Stomach (tissue), 9 donors: Measurements from ENCODE around the gene DYNLT2. TPM values are rescaled to one million over a fixed set of nuclear protein-coding genes. Genes with fewer than 3 reads are reported as not detected.

Experiments used
- DNase-seq, 2 donors: peaks; one replicate each; pipeline versions ENCODE4 v3.0.0 to v3.0.0-alpha.2; 2013 to 2019
- H3K27ac ChIP-seq, 5 donors: fragments of 200-600 bp in 4 of 5; sonication (generic) in 4 of 5; one replicate each; pipeline ENCODE4 v1.5.1; 2013 to 2019; ENCODE audit warnings: mild to moderate bottlenecking in 1 of 5, moderate library complexity in 1 of 5
- H3K27me3 ChIP-seq, 3 donors: fragments of 200-600 bp; sonication (generic); one replicate each; pipeline ENCODE4 v1.5.1; 2017 to 2019; ENCODE audit warnings: mixed run types in 1 of 3
- H3K36me3 ChIP-seq, 4 donors: fragments of 200-600 bp; sonication (generic); 1 replicate in 3 of 4; 2 replicates in 1 of 4; pipeline ENCODE4 v1.5.1; 2016 to 2019
- H3K4me1 ChIP-seq, 4 donors: fragments of 200-600 bp; sonication (generic); one replicate each; pipeline ENCODE4 v1.5.1; 2016 to 2019
- H3K4me3 ChIP-seq, 4 donors: fragments of 200-600 bp; sonication (generic) in 3 of 4; one replicate each; pipeline ENCODE4 v1.5.1; 2016 to 2019; ENCODE audit warnings: mild to moderate bottlenecking in 1 of 4
- H3K9me3 ChIP-seq, 4 donors: fragments of 200-600 bp; sonication (generic); one replicate each; pipeline ENCODE4 v1.5.1; 2016 to 2019
- CTCF ChIP-seq, 7 experiments: fragments of 450-650 bp in 4 of 7; fragments of 200-600 bp in 3 of 7; sonication (generic) in 3 of 7; IDR thresholded peaks; one replicate each; pipeline ENCODE4 v1.5.1; 2016 to 2019; ENCODE audit warnings: antibody characterized with exemption in 7 of 7, control low read depth in 2 of 7, mild to moderate bottlenecking in 1 of 7
- EP300 ChIP-seq: sonication (generic); formaldehyde crosslinking; IDR thresholded peaks from one replicate; pipeline ENCODE4 v1.6.1; 2017; ENCODE audit warnings: antibody characterized with exemption
- POLR2A ChIP-seq, 4 donors: fragments of 450-650 bp; IDR thresholded peaks; one replicate each; pipeline ENCODE4 v1.6.1; 2016; ENCODE audit warnings: antibody characterized with exemption in 4 of 4, control low read depth in 2 of 4, mild to moderate bottlenecking in 1 of 4, moderate library complexity in 1 of 4
- POLR2AphosphoS5 ChIP-seq, 3 donors: sonication (generic); formaldehyde crosslinking; IDR thresholded peaks; one replicate each; pipeline ENCODE4 v1.6.1; 2016; ENCODE audit warnings: antibody characterized with exemption in 3 of 3
- WGBS, 5 donors: extraction: QIAGEN DNeasy Blood & Tissue Kit in 3 of 5; methylation state at CpG; one replicate each; pipeline versions ENCODE4 v1.1.5 to v1.1.7; 2013 to 2018; 5-methylcytosine and 5-hydroxymethylcytosine counted together
- intact Hi-C: fragments of 100-400 bp; cut with DNase I; formaldehyde crosslinking; loops from one replicate; pipeline ENCODE4 v1.15.1; 2023; ENCODE audit warnings: low total_unique reads
- polyA plus RNA-seq, 3 donors: library from polyadenylated mRNA; stranded (reverse); fragments of 200-250 nt; gene quantifications; one replicate each; pipeline ENCODE4 v1.2.3, GENCODE V29; 2013
- total RNA-seq, 5 donors: library from RNA; depleted of rRNA; stranded (reverse); fragments of >200 nt; gene quantifications; one replicate each; pipeline versions ENCODE4 v1.1.0 to v1.2.3, GENCODE V29; 2014 to 2016
- donor health status: healthy with polysubstance abuse.
- donor health status: Bipolar disorder and iron deficiency.
- donor health status: healthy.

The DYNLT2 gene
- total and polyA plus RNA-seq, 8 donors = 0.46 to 5.3 (median 1.8) TPM; not detected in 2

- intact Hi-C loops = no loop called here
- H3K36me3 ChIP-seq = peaks cover 8 to 89% (median 80%) of the 10 kb centered on the region in 4 donors
- H3K27me3 ChIP-seq = no peaks in the 10 kb centered on the region
- no peak for TF ChIP-seq EP300
- no peak for TF ChIP-seq POLR2A (IDR thresholded peaks at IDR 0.05)
- TF ChIP-seq POLR2AphosphoS5 (IDR thresholded peaks at IDR 0.05) = no peak
- no peak for TF ChIP-seq CTCF (IDR thresholded peaks at IDR 0.05)
- H3K27ac ChIP-seq = no peak overlapping the region
- no peaks in the 10 kb centered on the region for H3K4me1 ChIP-seq
- 89 to 96% (median 95%) methylated on average over 12 of the region's 12 CpGs for WGBS, 5 donors
- no peak overlapping the region for H3K4me3 ChIP-seq
- DNase-seq = no peak
- no peaks in the 10 kb centered on the region for H3K9me3 ChIP-seq
These were observed 26.5 kb upstream of the DYNLT2 start for GRCh38 chr6:169777896-169778295.

GRCh38 chr6:169776379-169776778, 25.0 kb upstream of the DYNLT2 start:
- TF ChIP-seq EP300 (no peak), POLR2A (IDR thresholded peaks at IDR 0.05) (no peak), POLR2AphosphoS5 (IDR thresholded peaks at IDR 0.05) (no peak), CTCF (IDR thresholded peaks at IDR 0.05) (no peak)
- no peaks in the 10 kb centered on the region for H3K9me3 ChIP-seq
- no peak for DNase-seq
- H3K4me1 ChIP-seq = no peaks in the 10 kb centered on the region
- intact Hi-C loops = no loop called here
- H3K27ac ChIP-seq = no peak overlapping the region
- 95 to 97% (median 96%) methylated on average over 11 to 13 of the region's 13 CpGs for WGBS, 5 donors
- H3K36me3 ChIP-seq = peaks cover 16 to 95% (median 88%) of the 10 kb centered on the region in 4 donors
- H3K4me3 ChIP-seq = no peak overlapping the region
- H3K27me3 ChIP-seq = no peaks in the 10 kb centered on the region

- DNase-seq = no peak
- H3K9me3 ChIP-seq = no peaks in the 10 kb centered on the region
- H3K4me1 ChIP-seq = no peaks in the 10 kb centered on the region
- intact Hi-C loops = no loop called here
- 91 to 93% (median 92%) methylated on average over 10 of the region's 10 CpGs for WGBS, 5 donors
- H3K4me3 ChIP-seq = no peak overlapping the region
- no peak overlapping the region for H3K27ac ChIP-seq
- TF ChIP-seq CTCF (IDR thresholded peaks at IDR 0.05) (no peak), POLR2A (IDR thresholded peaks at IDR 0.05) (no peak), EP300 (no peak), POLR2AphosphoS5 (IDR thresholded peaks at IDR 0.05) (no peak)
- H3K36me3 ChIP-seq = peaks cover 16 to 93% (median 90%) of the 10 kb centered on the region in 4 donors
- no peaks in the 10 kb centered on the region for H3K27me3 ChIP-seq
These were observed 23.9 kb upstream of the DYNLT2 start for GRCh38 chr6:169775321-169775720.

- Histone ChIP-seq H3K36me3 (peaks cover 16 to 91% (median 87%) of the 10 kb centered on the region in 4 donors), H3K27me3 (no peaks in the 10 kb centered on the region), H3K4me3 (no peak overlapping the region), H3K9me3 (no peaks in the 10 kb centered on the region), H3K27ac (no peak overlapping the region), H3K4me1 (no peaks in the 10 kb centered on the region)
- no peak for TF ChIP-seq CTCF (IDR thresholded peaks at IDR 0.05)
- no peak for DNase-seq
- intact Hi-C loops = no loop called here
- 88 to 95% (median 92%) methylated on average over 7 to 9 of the region's 9 CpGs for WGBS, 5 donors
These were observed 23.0 kb upstream of the DYNLT2 start for GRCh38 chr6:169774347-169774746.
